H1 (cell line): ENCODE results near the gene VGLL3. TPM values are rescaled to one million over a fixed set of nuclear protein-coding genes. Genes with fewer than 3 reads are reported as not detected.

Experiments
- CTCF ChIA-PET: fragments of 300-600 bp; sonication (Branson Sonifier 250); formaldehyde crosslinking; loops from one replicate; lab custom pipeline; 2021; ENCODE audit not compliant: partially characterized antibody; lab: Charles Lee
- POLR2A ChIA-PET: fragments of 300-600 bp; sonication (Branson Sonifier 250); formaldehyde crosslinking; loops from one replicate; lab custom pipeline; 2021; ENCODE audit warnings: inconsistent platforms; ENCODE audit not compliant: partially characterized antibody; lab: Charles Lee
- DNase-seq, 2 experiments: peaks; one replicate each; pipeline versions ENCODE4 v3.0.0 to v3.0.0-alpha.2; 2010 to 2022; ENCODE audit warnings: low spot score in 2 of 2, low read depth in 1 of 2, mixed read lengths in 1 of 2
- FAIRE-seq: peaks from 2 replicates; lab custom pipeline; 2011; peaks lifted over from hg19 to GRCh38; lab: Jason Lieb, UNC
- H2AFZ ChIP-seq: 2 replicates; pipeline ENCODE4 v1.8.1; 2012; ENCODE audit warnings: low read length, inconsistent platforms
- H2AK5ac ChIP-seq: 2 replicates; pipeline ENCODE4 v1.6.1; 2013; ENCODE audit warnings: low read depth, low read length
- H2BK120ac ChIP-seq: replicated peaks from 2 replicates; pipeline ENCODE3; 2013; ENCODE audit warnings: low read depth, low read length, inconsistent platforms
- H2BK12ac ChIP-seq: 2 replicates; pipeline ENCODE4 v1.6.1; 2013; ENCODE audit warnings: low read depth, low read length
- H2BK15ac ChIP-seq: 2 replicates; pipeline ENCODE4 v1.6.1; 2013; ENCODE audit warnings: low read length
- H2BK20ac ChIP-seq: 2 replicates; pipeline ENCODE4 v1.6.1; 2013; ENCODE audit warnings: low read length
- H2BK5ac ChIP-seq: 2 replicates; pipeline ENCODE4 v1.6.1; 2013; ENCODE audit warnings: low read depth, low read length
- H3K14ac ChIP-seq: 2 replicates; pipeline ENCODE4 v1.6.1; 2013; ENCODE audit warnings: inconsistent platforms; ENCODE audit not compliant: insufficient read length
- H3K18ac ChIP-seq: 2 replicates; pipeline ENCODE4 v1.6.1; 2013; ENCODE audit warnings: low read length; ENCODE audit errors: extremely low read depth
- H3K23ac ChIP-seq: 2 replicates; pipeline ENCODE4 v1.6.1; 2013; ENCODE audit warnings: inconsistent platforms; ENCODE audit not compliant: insufficient read length
- H3K23me2 ChIP-seq: 2 replicates; pipeline ENCODE4 v1.6.1; 2013; ENCODE audit warnings: low read depth, low read length
- H3K27ac ChIP-seq: 2 replicates; pipeline ENCODE4 v1.6.1; 2011; ENCODE audit warnings: low read depth, low read length, inconsistent platforms
- H3K27me3 ChIP-seq, 4 experiments: replicated peaks in 1 of 4; 1 replicate in 1 of 4; 2 replicates in 3 of 4; pipeline versions ENCODE4 v1.6.1 to v1.8.1; 2011 to 2013; ENCODE audit warnings: low read length in 3 of 4, mild to moderate bottlenecking in 3 of 4, inconsistent platforms in 2 of 4, mixed read lengths in 2 of 4, moderate library complexity in 1 of 4; ENCODE audit not compliant: control insufficient read depth in 3 of 4, insufficient read depth in 3 of 4; ENCODE audit errors: extremely low read depth in 1 of 4
- H3K36me3 ChIP-seq, 4 experiments: 2 replicates each; pipeline versions ENCODE4 v1.6.1 to v1.8.1; 2011 to 2013; ENCODE audit warnings: mild to moderate bottlenecking in 4 of 4, low read length in 3 of 4, moderate library complexity in 2 of 4, control low read depth in 1 of 4, inconsistent platforms in 1 of 4; ENCODE audit not compliant: insufficient read depth in 4 of 4, control insufficient read depth in 2 of 4
- H3K4ac ChIP-seq: replicated peaks from 2 replicates; pipeline ENCODE3; 2013; ENCODE audit warnings: low read length, low read depth, mixed read lengths, inconsistent platforms; ENCODE audit not compliant: insufficient read length
- H3K4me1 ChIP-seq, 4 experiments: replicated peaks in 1 of 4; 1 replicate in 1 of 4; 2 replicates in 3 of 4; pipeline versions ENCODE4 v1.6.1 to v1.8.1; 2011 to 2013; ENCODE audit warnings: low read length in 3 of 4, inconsistent platforms in 2 of 4, mixed read lengths in 1 of 4; ENCODE audit not compliant: insufficient read depth in 4 of 4, control insufficient read depth in 3 of 4
- H3K4me2 ChIP-seq, 2 experiments: 2 replicates each; pipeline versions ENCODE4 v1.6.1 to v1.8.1; 2011 to 2013; ENCODE audit warnings: low read depth in 2 of 2, low read length in 2 of 2, control low read depth in 1 of 2, inconsistent platforms in 1 of 2, mild to moderate bottlenecking in 1 of 2; ENCODE audit not compliant: insufficient read depth in 1 of 2
- H3K4me3 ChIP-seq, 4 experiments: fragments of 200-600, 300-600 bp in 1 of 4; sonication (generic), shearing (Covaris generic), sonication (Bioruptor Twin) in 1 of 4; 2 replicates each; pipeline versions ENCODE4 v1.5.1 to v1.8.1; 2011 to 2016; ENCODE audit warnings: low read length in 4 of 4, low read depth in 3 of 4, control low read depth in 2 of 4, inconsistent platforms in 2 of 4, mild to moderate bottlenecking in 2 of 4, mixed read lengths in 1 of 4, moderate library complexity in 1 of 4; ENCODE audit not compliant: insufficient read depth in 2 of 4; ENCODE audit errors: extremely low read depth in 1 of 4
- H3K56ac ChIP-seq: replicated peaks from 2 replicates; pipeline ENCODE3; 2013; ENCODE audit warnings: low read depth, mild to moderate bottlenecking, mixed read lengths, low read length, inconsistent platforms; ENCODE audit not compliant: insufficient read length
- H3K79me1 ChIP-seq: 2 replicates; pipeline ENCODE4 v1.6.1; 2013; ENCODE audit warnings: low read depth, low read length, control low read depth
- H3K79me2 ChIP-seq, 2 experiments: 2 replicates each; pipeline versions ENCODE4 v1.6.1 to v1.8.1; 2012 to 2013; ENCODE audit warnings: low read length in 2 of 2, mild to moderate bottlenecking in 2 of 2, inconsistent platforms in 1 of 2; ENCODE audit not compliant: insufficient read depth in 2 of 2, control insufficient read depth in 1 of 2
- H3K9ac ChIP-seq, 4 experiments: replicated peaks in 1 of 4; 1 replicate in 1 of 4; 2 replicates in 3 of 4; pipeline versions ENCODE4 v1.6.1 to v1.8.1; 2011 to 2013; ENCODE audit warnings: low read depth in 3 of 4, low read length in 3 of 4, control low read depth in 2 of 4, mild to moderate bottlenecking in 2 of 4, moderate library complexity in 2 of 4, inconsistent platforms in 1 of 4; ENCODE audit errors: extremely low read depth in 1 of 4
- H3K9me3 ChIP-seq, 2 experiments: 2 replicates each; pipeline versions ENCODE4 v1.6.1 to v1.8.1; 2012 to 2013; ENCODE audit warnings: mild to moderate bottlenecking in 2 of 2, moderate library complexity in 2 of 2, control low read depth in 1 of 2, inconsistent platforms in 1 of 2, low read depth in 1 of 2, low read length in 1 of 2, mixed read lengths in 1 of 2; ENCODE audit not compliant: insufficient read depth in 2 of 2
- H4K20me1 ChIP-seq, 2 experiments: replicated peaks in 1 of 2; 2 replicates each; pipeline versions ENCODE3 to v1.8.1; 2011 to 2013; ENCODE audit warnings: inconsistent platforms in 2 of 2, low read length in 2 of 2, mild to moderate bottlenecking in 1 of 2; ENCODE audit not compliant: insufficient read depth in 2 of 2, control insufficient read depth in 1 of 2
- H4K5ac ChIP-seq: 2 replicates; pipeline ENCODE4 v1.6.1; 2013; ENCODE audit warnings: low read length, low read depth, mixed read lengths, inconsistent platforms; ENCODE audit not compliant: insufficient read length
- H4K8ac ChIP-seq: 2 replicates; pipeline ENCODE4 v1.8.0; 2013; ENCODE audit warnings: mild to moderate bottlenecking, moderate library complexity, low read length, inconsistent platforms; ENCODE audit not compliant: insufficient read depth; ENCODE audit errors: extremely low read depth
- H4K91ac ChIP-seq: replicated peaks from 2 replicates; pipeline ENCODE3; 2013; ENCODE audit warnings: low read length, mixed read lengths, inconsistent platforms; ENCODE audit not compliant: insufficient read length
- BRCA1 ChIP-seq: IDR thresholded peaks from 2 replicates; pipeline ENCODE4 v1.6.1; 2012; ENCODE audit warnings: low read depth, low read length, improper control_type of control experiment
- RXRA ChIP-seq: IDR thresholded peaks from 2 replicates; pipeline ENCODE4 v1.6.1; 2011; ENCODE audit warnings: low read depth, mild to moderate bottlenecking, low read length, moderate library complexity; ENCODE audit not compliant: insufficient read depth
- WGBS, 2 experiments: shearing (Covaris generic) in 1 of 2; methylation state at CpG; one replicate each; pipeline versions ENCODE4 v1.1.6 to v1.1.7; 2013 to 2015; ENCODE audit warnings: low lambda C conversion rate in 2 of 2, mixed read lengths in 2 of 2, inconsistent platforms in 1 of 2, low coverage in 1 of 2, missing lambda C conversion rate in 1 of 2; ENCODE audit not compliant: insufficient replicate concordance in 2 of 2, insufficient coverage in 1 of 2, insufficient read length in 1 of 2; ENCODE audit errors: extremely low coverage in 1 of 2, missing lambda C conversion rate in 1 of 2; 5-methylcytosine and 5-hydroxymethylcytosine counted together
- polyA plus RNA-seq, 7 experiments: library from polyadenylated mRNA; depleted of rRNA in 3 of 7; stranded (reverse) in 5 of 7; unstranded in 2 of 7; fragments of >200 nt in 5 of 7; fragments of 200-250 nt in 2 of 7; gene quantifications; 1 replicate in 5 of 7; 2 replicates in 1 of 7; 4 replicates in 1 of 7; pipeline versions ENCODE4 v1.2.1 to v1.2.3, GENCODE V29; 2011 to 2013; ENCODE audit warnings: missing spikeins in 2 of 7, mixed read lengths in 2 of 7
- total RNA-seq: library from RNA; stranded (reverse); fragmentation: NEBNext Ultra II Directional; extraction: Animal tissue kit (Norgen Biotek cat#: 25700); gene quantifications from 2 replicates; pipeline ENCODE4 v1.2.1, GENCODE V29; 2021

Gene VGLL3
- total and polyA plus RNA-seq, 2 of the 8 experiments (the other 6 are each of a cell fraction or from before 2014, with no cell fraction given) = 13.4 to 24.2 TPM

- Histone ChIP-seq H3K79me1 (no peaks in the 10 kb centered on the region; the same call in 1 of the 2 replicates), H3K56ac (no peak overlapping the region), H2BK5ac (no peak overlapping the region), H4K91ac (no peak overlapping the region), H2BK120ac (no peak overlapping the region), H3K36me3 (no peaks in the 10 kb centered on the region), H3K4ac (no peak overlapping the region), H2AK5ac (no peak overlapping the region), H4K8ac (no peak overlapping the region), H2BK12ac (no peak overlapping the region), H4K20me1 (no peaks in the 10 kb centered on the region), H2BK20ac (no peak overlapping the region), H3K14ac (no peak overlapping the region), H3K23me2 (peaks cover 4% of the 10 kb centered on the region), H3K27me3 (peaks cover 0 to 8% (median 3%) of the 10 kb centered on the region in 4 experiments; a peak in 4 of 7 replicates), H2AFZ (no peak overlapping the region), H2BK15ac (no peak overlapping the region), H3K9ac (no peak overlapping the region), H3K4me2 (no peak overlapping the region), H3K79me2 (peaks cover 0 to 15% of the 10 kb centered on the region in 2 experiments; a peak in 2 of 4 replicates), H3K27ac (no peak overlapping the region), H3K18ac (no peak overlapping the region), H3K23ac (no peak overlapping the region), H4K5ac (no peak overlapping the region), H3K9me3 (no peaks in the 10 kb centered on the region), H3K4me1 (peaks cover 0 to 6% (median 0%) of the 10 kb centered on the region in 4 experiments; a peak in 4 of 7 replicates), H3K4me3 (no peak overlapping the region)
- WGBS, 2 experiments = 85% methylated on average over 2 of the region's 2 CpGs; no CpG with 5 or more reads in 1 of the 2 experiments
- ChIA-PET POLR2A (no interaction called here), CTCF (interaction anchor here (0.9 to 1.8 kb wide), 6 partner anchors 9 to 499 kb away, joined by 3 to 4 read pairs (median 4); no protein-coding TSS in a partner anchor)
- no peak for TF ChIP-seq RXRA
- TF ChIP-seq BRCA1 = no peak
- FAIRE-seq (no peak), DNase-seq (no peak)
Observed at GRCh38 chr3:86985181-86985826, 5.6 kb downstream of the VGLL3 start.
